HepG2 (cell line): ENCODE data around the gene LRIT2. TPM values are rescaled to one million over a fixed set of nuclear protein-coding genes. Genes with fewer than 3 reads are reported as not detected.

ENCODE experiments used
- ATAC-seq: fragments of 200-7000 bp; cut with Tn5 transposase; 3 replicates; pipeline ENCODE4 v1.9.1; 2020; ENCODE audit warnings: mild to moderate bottlenecking, moderate library complexity
- BruUV-seq: library from RNA; stranded (reverse); fragments of 400-500 nt; replicated peaks from 2 replicates; lab custom pipeline; 2021; lab: Mats Ljungman, UMichigan
- CTCF ChIA-PET: fragments of 300-600 bp; formaldehyde crosslinking; extraction: SDS; loops from one replicate; lab custom pipeline; 2021; ENCODE audit warnings: low total read pairs, inconsistent platforms, low intra/inter-chr PET ratio; lab: Yijun Ruan, JAX
- POLR2A ChIA-PET: fragments of 350-600 bp; sonication (Branson Sonifier 250); formaldehyde crosslinking; loops from one replicate; lab custom pipeline; 2020; ENCODE audit warnings: antibody characterized with exemption, inconsistent platforms; lab: Yijun Ruan, JAX
- DNase-seq: peaks from one replicate; pipeline ENCODE4 v3.0.0-alpha.2; 2015; ENCODE audit warnings: low spot score
- FAIRE-seq: peaks from 3 replicates; lab custom pipeline; 2011; peaks lifted over from hg19 to GRCh38; lab: Jason Lieb, UNC
- H2AFZ ChIP-seq: one replicate; pipeline ENCODE4 v1.6.1; 2011; ENCODE audit warnings: low read length, inconsistent platforms
- H3K27ac ChIP-seq: fragments of 300-600 bp; 3 replicates; pipeline ENCODE4 v1.8.0; 2011; ENCODE audit warnings: mixed run types, mild to moderate bottlenecking, mixed read lengths, low read length, inconsistent platforms; ENCODE audit not compliant: insufficient read depth; ENCODE audit errors: extremely low read length
- H3K27me3 ChIP-seq, 2 experiments: fragments of 200-600 bp in 1 of 2; 2 replicates in 1 of 2; 3 replicates in 1 of 2; pipeline versions ENCODE4 v1.6.0 to v1.8.0; 2011; ENCODE audit warnings: low read length in 2 of 2, mild to moderate bottlenecking in 2 of 2, moderate library complexity in 2 of 2, inconsistent platforms in 1 of 2; ENCODE audit not compliant: insufficient read depth in 2 of 2, control insufficient read depth in 1 of 2
- H3K36me3 ChIP-seq, 2 experiments: fragments of 200-600 bp in 1 of 2; replicated peaks in 1 of 2; 2 replicates in 1 of 2; 3 replicates in 1 of 2; pipeline versions ENCODE4 v1.5.1 to v1.8.0; 2011; ENCODE audit warnings: low read length in 2 of 2, inconsistent platforms in 1 of 2; ENCODE audit not compliant: insufficient read depth in 2 of 2, control insufficient read depth in 1 of 2
- H3K4me1 ChIP-seq: 2 replicates; pipeline ENCODE4 v1.5.1; 2012; ENCODE audit warnings: low read length, inconsistent platforms; ENCODE audit not compliant: insufficient read depth
- H3K4me2 ChIP-seq: 2 replicates; pipeline ENCODE4 v1.6.0; 2011; ENCODE audit warnings: low read depth, low read length, inconsistent platforms
- H3K4me3 ChIP-seq, 3 experiments: fragments of 200-600 bp in 1 of 3; sonication (generic), shearing (Covaris generic) in 1 of 3; replicated peaks in 1 of 3; 2 replicates each; pipeline ENCODE4 v1.5.1; 2011 to 2016; ENCODE audit warnings: low read length in 3 of 3, inconsistent platforms in 2 of 3, low read depth in 2 of 3, mild to moderate bottlenecking in 2 of 3, control low read depth in 1 of 3, mixed read lengths in 1 of 3; ENCODE audit not compliant: insufficient read depth in 1 of 3
- H3K79me2 ChIP-seq: one replicate; pipeline ENCODE4 v1.6.1; 2011; ENCODE audit warnings: low read length, inconsistent platforms; ENCODE audit not compliant: insufficient read depth
- H3K9ac ChIP-seq: 2 replicates; pipeline ENCODE4 v1.6.0; 2011; ENCODE audit warnings: mild to moderate bottlenecking, low read depth, low read length, inconsistent platforms; ENCODE audit not compliant: insufficient read depth
- H3K9me3 ChIP-seq: 2 replicates; pipeline ENCODE4 v1.5.1; 2012; ENCODE audit warnings: mild to moderate bottlenecking, low read length
- H4K20me1 ChIP-seq: 2 replicates; pipeline ENCODE4 v1.6.0; 2011; ENCODE audit warnings: inconsistent platforms, mild to moderate bottlenecking, low read length, moderate library complexity; ENCODE audit not compliant: insufficient read depth
- BRD4 ChIP-seq: sonication (generic); formaldehyde crosslinking; IDR thresholded peaks from 2 replicates; pipeline ENCODE4 v1.4.0; 2020; ENCODE audit warnings: missing genetic modification reagents
- ISX ChIP-seq: sonication (generic); formaldehyde crosslinking; conservative IDR thresholded peaks from 2 replicates; pipeline ENCODE4 v1.5.0; 2020; ENCODE audit warnings: missing genetic modification reagents
- JDP2 ChIP-seq: sonication (generic); formaldehyde crosslinking; IDR thresholded peaks from 2 replicates; pipeline ENCODE4 v1.8.1; 2022; ENCODE audit warnings: missing genetic modification reagents, borderline replicate concordance
- KLF6 ChIP-seq: IDR thresholded peaks from 2 replicates; pipeline ENCODE4 v1.8.0; 2016; ENCODE audit warnings: missing biosample characterization, missing genetic modification reagents
- KMT2A ChIP-seq: sonication (generic); formaldehyde crosslinking; IDR thresholded peaks from 2 replicates; pipeline ENCODE4 v1.4.0; 2020; ENCODE audit warnings: missing genetic modification reagents
- NFYC ChIP-seq: IDR thresholded peaks from 2 replicates; pipeline ENCODE4 v1.6.1; 2016; ENCODE audit warnings: missing genetic modification reagents, missing compliant biosample characterization
- POLR2AphosphoS5 ChIP-seq: IDR thresholded peaks from 2 replicates; pipeline ENCODE4 v1.6.1; 2012; ENCODE audit warnings: low read depth, low read length
- PRDM15 ChIP-seq: sonication (generic); formaldehyde crosslinking; IDR thresholded peaks from 2 replicates; pipeline ENCODE4 v1.4.0; 2020; ENCODE audit warnings: missing genetic modification reagents
- REST ChIP-seq, 2 experiments: IDR thresholded peaks; 2 replicates each; pipeline ENCODE4 v1.6.1; 2011 to 2012; ENCODE audit warnings: low read length in 2 of 2, borderline replicate concordance in 1 of 2, low read depth in 1 of 2, mild to moderate bottlenecking in 1 of 2, moderate library complexity in 1 of 2
- TFDP1 ChIP-seq: IDR thresholded peaks from 2 replicates; pipeline ENCODE4 v1.6.1; 2016; ENCODE audit warnings: missing compliant biosample characterization, missing genetic modification reagents, borderline replicate concordance
- ZNF235 ChIP-seq: sonication (generic); formaldehyde crosslinking; IDR thresholded peaks from 2 replicates; pipeline ENCODE4 v1.8.1; 2023; ENCODE audit warnings: mild to moderate bottlenecking, missing genetic modification reagents, borderline replicate concordance
- ZNF441 ChIP-seq: sonication (generic); formaldehyde crosslinking; IDR thresholded peaks from 2 replicates; pipeline ENCODE4 v1.7.0; 2021; ENCODE audit warnings: missing genetic modification reagents, borderline replicate concordance
- ZNF549 ChIP-seq: sonication (generic); formaldehyde crosslinking; IDR thresholded peaks from 2 replicates; pipeline ENCODE4 v1.5.0; 2020; ENCODE audit warnings: missing genetic modification reagents
- ZNF891 ChIP-seq: sonication (generic); formaldehyde crosslinking; IDR thresholded peaks from 2 replicates; pipeline ENCODE4 v1.5.0; 2020; ENCODE audit warnings: mild to moderate bottlenecking, missing genetic modification reagents
- WGBS: methylation state at CpG from one replicate; pipeline ENCODE4 v1.1.6; 2017; ENCODE audit warnings: low lambda C conversion rate; 5-methylcytosine and 5-hydroxymethylcytosine counted together
- in situ Hi-C: cut with HindIII; loops from 2 replicates; pipeline ENCODE4 v1.10.0; 2017; ENCODE audit warnings: low pct_unique_long_range_greater_than_20kb; ENCODE audit not compliant: extremely low pct_ligation_motif_present
- intact Hi-C: fragments of 100-400 bp; cut with micrococcal nuclease; formaldehyde crosslinking; loops from one replicate; pipeline ENCODE4 v1.10.0; 2022; ENCODE audit not compliant: unreplicated experiment
- polyA plus RNA-seq, 8 experiments: library from polyadenylated mRNA; depleted of rRNA in 3 of 8; stranded (reverse) in 7 of 8; unstranded in 1 of 8; fragments of >200 nt; fragmentation: Illumina TruSeq in 4 of 8; extraction: Trizol in 4 of 8; gene quantifications; 2 replicates each; pipeline versions ENCODE4 v1.2.1 to v1.2.3, GENCODE V29; 2011 to 2016; ENCODE audit warnings: low read depth in 4 of 8, missing spikeins in 1 of 8, mixed read lengths in 1 of 8; ENCODE audit not compliant: insufficient read depth in 1 of 8
- total RNA-seq, 5 experiments: library from RNA; depleted of rRNA; stranded (reverse); fragments of >200 nt; fragmentation: Illumina TruSeq; extraction: Trizol; gene quantifications; 2 replicates each; pipeline ENCODE4 v1.2.3, GENCODE V29; 2016; ENCODE audit warnings: low read depth in 1 of 5
- TF ChIP-seq, protein P1 (sequence below): sonication (generic); formaldehyde crosslinking; IDR thresholded peaks from 2 replicates; pipeline ENCODE4 v1.4.0; 2020; ENCODE audit warnings: mild to moderate bottlenecking, missing genetic modification reagents

Gene LRIT2
- total and polyA plus RNA-seq, 2 of the 13 experiments (the other 11 are each of a cell fraction or from before 2014, with no cell fraction given) = not detected

GRCh38 chr10:84236807-84237198, 11.5 kb upstream of the LRIT2 start:
- DNase-seq (no peak), FAIRE-seq (no peak), ATAC-seq (no peak)
- peaks cover 2% of the 10 kb centered on the region; the same call in 1 of the 2 replicates for H3K4me1 ChIP-seq
- H3K4me2 ChIP-seq = no peak overlapping the region
- intact Hi-C loops (no loop called here), in situ Hi-C loops (no loop called here)
- BruUV-seq = no TSS peak
- H2AFZ ChIP-seq = no peak overlapping the region
- WGBS = 49% methylated on average over 6 of the region's 6 CpGs
- H3K79me2 ChIP-seq = no peaks in the 10 kb centered on the region
- no peak overlapping the region for H3K9ac ChIP-seq
- CTCF ChIA-PET = no interaction called here
- POLR2A ChIA-PET = no interaction called here
- H3K9me3 ChIP-seq = no peaks in the 10 kb centered on the region
- H4K20me1 ChIP-seq = no peaks in the 10 kb centered on the region
- no peaks in the 10 kb centered on the region for H3K36me3 ChIP-seq
- H3K4me3 ChIP-seq = no peak overlapping the region
- no peak overlapping the region for H3K27ac ChIP-seq
- peaks cover 3 to 28% of the 10 kb centered on the region in 2 experiments; a peak in 4 of 5 replicates for H3K27me3 ChIP-seq
- TF ChIP-seq ZNF549 (no peak), NFYC (CRISPR knock-in tag) (no peak), ZNF235 (CRISPR knock-in tag) (no peak), PRDM15 (CRISPR knock-in tag) (no peak), REST (IDR thresholded peaks at IDR 0.05; ENCODE audit: borderline replicate concordance in 1 of 2, low read depth in 1 of 2, low read length in 2 of 2) (no peak), BRD4 (no peak), KLF6 (CRISPR knock-in tag) (no peak), POLR2AphosphoS5 (no peak), ISX (CRISPR knock-in tag) (no peak), ZNF441 (CRISPR knock-in tag) (no peak), KMT2A (no peak), ZNF891 (no peak), JDP2 (CRISPR knock-in tag) (no peak), TFDP1 (CRISPR knock-in tag) (no peak)
- TF ChIP-seq, protein P1, sequence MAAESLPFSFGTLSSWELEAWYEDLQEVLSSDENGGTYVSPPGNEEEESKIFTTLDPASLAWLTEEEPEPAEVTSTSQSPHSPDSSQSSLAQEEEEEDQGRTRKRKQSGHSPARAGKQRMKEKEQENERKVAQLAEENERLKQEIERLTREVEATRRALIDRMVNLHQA (CRISPR knock-in tag) = no peak
